ENCODE results near the gene FBP2.
A peak's percentile ranks its signal among the peaks of the same experiment; 100 is the strongest.

Gene FBP2

GRCh38 chr9:94593459-94594345 is at the start of gene FBP2:
TSS of gene FBP2 (minus strand) at chr9:94593824. CDS start at chr9:94593726, 98 bp downstream.
- no peak for DNase-seq (ENCODE audit: low read depth in 2 of 2)

GRCh38 chr9:94643176-94643575 is 49.6 kb upstream of the FBP2 start:
- DNase-seq (ENCODE audit: low read depth in 2 of 2) = no peak

- no peak for DNase-seq (ENCODE audit: low read depth in 2 of 2)
These were observed 48.9 kb upstream of the FBP2 start for GRCh38 chr9:94642501-94642900.

- DNase-seq (ENCODE audit: low read depth in 2 of 2) = no peak
These were observed 46.4 kb upstream of the FBP2 start for GRCh38 chr9:94639999-94640376.

GRCh38 chr9:94639061-94639998 is 45.7 kb upstream of the FBP2 start, which contains the start of gene FBP1:
TSS of gene FBP1 (minus strand) at chr9:94639518. CDS start at chr9:94639310, 208 bp downstream.
- DNase-seq (ENCODE audit: low read depth in 2 of 2) = no peak

GRCh38 chr9:94638335-94639060 is 44.9 kb upstream of the FBP2 start:
- no peak for DNase-seq (ENCODE audit: low read depth in 2 of 2)

GRCh38 chr9:94632737-94633136 is 39.1 kb upstream of the FBP2 start:
- DNase-seq (ENCODE audit: low read depth in 2 of 2) = no peak

GRCh38 chr9:94631599-94631998 is 38.0 kb upstream of the FBP2 start:
- DNase-seq (ENCODE audit: low read depth in 2 of 2) = no peak

GRCh38 chr9:94630833-94631232 is 37.2 kb upstream of the FBP2 start:
- no peak for DNase-seq (ENCODE audit: low read depth in 2 of 2)

- DNase-seq (ENCODE audit: low read depth in 2 of 2) = no peak
These were observed 36.7 kb upstream of the FBP2 start for GRCh38 chr9:94630281-94630680.

GRCh38 chr9:94627287-94627686 is 33.7 kb upstream of the FBP2 start:
- DNase-seq (ENCODE audit: low read depth in 2 of 2) = no peak

GRCh38 chr9:94625835-94626234 is 32.2 kb upstream of the FBP2 start:
- no peak for DNase-seq (ENCODE audit: low read depth in 2 of 2)

GRCh38 chr9:94624629-94625028 is 31.0 kb upstream of the FBP2 start:
- no peak for DNase-seq (ENCODE audit: low read depth in 2 of 2)

- no peak for DNase-seq (ENCODE audit: low read depth in 2 of 2)
These were observed 29.6 kb upstream of the FBP2 start for GRCh38 chr9:94623253-94623652.

- DNase-seq (ENCODE audit: low read depth in 2 of 2) = no peak
These were observed 28.6 kb upstream of the FBP2 start for GRCh38 chr9:94622087-94622800.

GRCh38 chr9:94619026-94619425 is 25.4 kb upstream of the FBP2 start:
- no peak for DNase-seq (ENCODE audit: low read depth in 2 of 2)

GRCh38 chr9:94613003-94613402 is 19.4 kb upstream of the FBP2 start:
- no peak for DNase-seq (ENCODE audit: low read depth in 2 of 2)

- DNase-seq (ENCODE audit: low read depth in 2 of 2) = no peak
These were observed 18.4 kb upstream of the FBP2 start for GRCh38 chr9:94612071-94612470.

GRCh38 chr9:94611638-94612068 is 18.0 kb upstream of the FBP2 start:
- DNase-seq (ENCODE audit: low read depth in 2 of 2) = peak; percentile 62 to 64

- DNase-seq (ENCODE audit: low read depth in 2 of 2) = no peak
These were observed 16.6 kb upstream of the FBP2 start for GRCh38 chr9:94610181-94610606.

GRCh38 chr9:94607423-94607691 is 13.7 kb upstream of the FBP2 start:
- no peak for DNase-seq (ENCODE audit: low read depth in 2 of 2)

Measured in stimulated activated CD4-positive, alpha-beta T cell treated with anti-CD3 and anti-CD28 coated beads, Interleukin-15, amount 100 ng/mL, for 48 hours (primary cell).